GM23248 (cell line): ENCODE data around the gene SGTB.

ENCODE experiments used
- EZH2 ChIP-seq: fragments of 200-600 bp; sonication (generic); IDR thresholded peaks from 2 replicates; pipeline ENCODE4 v1.6.1; 2018; ENCODE audit warnings: antibody characterized with exemption, mild to moderate bottlenecking; ENCODE audit not compliant: insufficient read depth, poor library complexity, severe bottlenecking
- EZH2phosphoT487 ChIP-seq: fragments of 200-600 bp; sonication (generic); IDR thresholded peaks from 2 replicates; pipeline ENCODE4 v1.6.1; 2018; ENCODE audit warnings: antibody characterized with exemption, moderate library complexity, mild to moderate bottlenecking, low read depth; ENCODE audit not compliant: insufficient read depth

- no peak for TF ChIP-seq EZH2
- TF ChIP-seq EZH2phosphoT487 = no peak
Measured at GRCh38 chr5:65721050-65721719, 724 bp downstream of the SGTB start.
